Muscle of arm (tissue), 12 donors: ENCODE data around the gene GLIS2. TPM values are rescaled to one million over a fixed set of nuclear protein-coding genes. Genes with fewer than 3 reads are reported as not detected.

ENCODE experiments used
- DNase-seq: peaks from one replicate; pipeline ENCODE4 v3.0.0-alpha.2; 2013
- polyA plus RNA-seq, 12 donors: library from polyadenylated mRNA; unstranded; fragments of 120-200 nt; gene quantifications; one replicate each; pipeline ENCODE4 v1.2.1, GENCODE V29; 2013; ENCODE audit not compliant: insufficient read length in 12 of 12

The GLIS2 gene
- polyA plus RNA-seq, 12 donors, result 13.6 to 35.0 (median 19.8) TPM; not detected in 1

GRCh38 chr16:4318967-4319366 is 3.1 kb downstream of the GLIS2 start:
- DNase-seq, result no peak

- no peak for DNase-seq
Observed at GRCh38 chr16:4319454-4320421, 3.9 kb downstream of the GLIS2 start.

DNA sequence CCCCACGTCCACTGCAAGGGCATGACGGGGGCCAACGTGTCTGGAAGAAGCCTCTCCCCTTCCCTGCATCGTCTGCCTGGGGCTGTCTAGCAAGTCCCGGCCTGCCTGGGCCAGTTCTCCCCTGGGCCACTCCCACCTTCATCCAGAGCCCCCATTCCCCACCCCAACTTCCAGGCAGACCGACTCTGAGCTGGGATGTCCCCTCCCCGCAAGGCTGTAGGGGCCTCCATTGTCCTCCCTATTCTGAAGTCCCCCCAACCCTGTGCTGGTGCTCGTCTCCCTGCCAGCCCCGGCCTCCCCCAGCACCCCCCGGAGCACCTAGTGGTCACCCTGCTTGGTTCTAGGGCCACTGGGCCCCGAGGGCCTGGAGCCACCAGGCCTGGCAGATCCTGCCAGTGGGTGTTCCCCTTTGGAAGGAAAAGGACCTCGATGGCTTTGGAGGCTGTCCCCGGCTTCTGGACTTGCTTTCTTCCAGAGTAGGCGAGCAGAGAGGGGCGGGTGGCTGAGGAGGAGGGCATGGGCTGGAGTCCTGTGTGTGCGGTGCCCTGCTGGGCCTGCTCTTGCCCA is 4.8 kb downstream of the GLIS2 start:
- DNase-seq, result no peak

- no peak for DNase-seq
Observed at GRCh38 chr16:4321286-4322120, 5.6 kb downstream of the GLIS2 start.

- no peak for DNase-seq
Observed at GRCh38 chr16:4322121-4323052, 6.5 kb downstream of the GLIS2 start.

- no peak for DNase-seq
Observed at GRCh38 chr16:4323071-4323844, 7.4 kb downstream of the GLIS2 start.

DNA sequence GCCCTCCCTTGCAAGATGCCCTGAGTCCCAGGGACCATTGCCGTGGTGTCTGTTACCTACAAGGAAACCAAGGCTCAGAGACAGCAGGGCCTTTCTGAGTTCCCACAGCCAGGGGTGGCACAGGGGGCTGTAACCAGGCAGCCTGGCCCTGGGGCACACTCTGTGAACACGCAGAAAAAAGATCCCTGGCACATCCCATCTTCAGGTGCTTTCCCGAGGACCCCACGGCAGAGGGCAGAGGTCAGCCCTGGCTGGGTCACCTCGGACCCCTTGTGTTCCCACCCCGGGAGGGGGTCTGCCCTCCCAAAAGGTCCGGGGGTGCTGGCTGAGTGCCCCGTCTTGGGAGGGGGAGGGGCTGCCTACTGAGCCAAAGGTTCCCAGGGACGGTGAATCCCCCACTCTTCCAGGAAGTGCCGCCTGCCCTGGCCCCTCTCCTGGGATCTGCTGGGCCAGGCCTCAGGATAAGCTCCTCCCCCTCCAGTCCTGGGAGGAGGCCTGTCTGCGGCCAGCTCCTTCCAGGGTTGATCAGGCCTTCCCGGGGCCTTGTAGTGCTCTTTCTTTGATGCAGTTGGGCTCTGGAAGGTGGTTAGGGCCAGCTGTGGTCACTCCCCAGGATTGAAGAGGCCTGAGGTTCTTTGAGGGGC is 8.1 kb downstream of the GLIS2 start:
- DNase-seq, result no peak

GRCh38 chr16:4324492-4325252 is 8.8 kb downstream of the GLIS2 start:
- no peak for DNase-seq

GRCh38 chr16:4325253-4325758 is 9.4 kb downstream of the GLIS2 start:
- DNase-seq, result no peak

DNA sequence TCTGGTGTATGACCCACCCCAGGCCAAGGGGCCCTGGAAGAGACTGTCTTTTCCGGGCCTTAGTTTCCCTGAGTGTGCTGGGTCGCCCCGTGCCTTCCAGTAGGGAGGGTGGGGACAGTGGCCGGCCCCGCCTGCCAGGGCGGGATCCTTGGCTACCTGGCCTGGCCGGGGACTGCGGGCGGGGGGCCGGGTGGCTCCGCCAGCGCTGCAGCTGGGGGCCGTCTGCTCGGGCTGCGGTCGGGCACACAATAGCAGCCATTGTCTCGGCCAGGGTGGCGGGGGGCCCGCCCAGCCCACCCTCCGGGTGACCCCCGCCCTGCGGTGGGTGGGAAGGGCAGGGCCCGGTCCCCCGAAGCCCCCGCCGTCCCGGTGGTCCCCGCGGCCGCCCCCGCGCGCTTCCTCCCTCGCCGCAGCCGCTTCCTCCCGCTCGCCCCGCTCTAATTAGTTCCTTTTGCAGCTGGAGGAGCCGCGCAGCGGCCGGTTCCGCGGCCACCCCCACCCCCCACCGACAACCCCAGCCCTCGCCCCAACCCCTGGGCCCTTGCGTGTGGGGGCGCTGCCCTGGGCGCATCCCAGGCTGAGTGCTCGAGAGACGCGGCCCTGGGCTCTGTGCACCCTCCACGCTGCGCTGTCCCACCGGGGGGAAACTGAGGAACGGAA is 11.6 kb downstream of the GLIS2 start:
- DNase-seq, result no peak

DNA sequence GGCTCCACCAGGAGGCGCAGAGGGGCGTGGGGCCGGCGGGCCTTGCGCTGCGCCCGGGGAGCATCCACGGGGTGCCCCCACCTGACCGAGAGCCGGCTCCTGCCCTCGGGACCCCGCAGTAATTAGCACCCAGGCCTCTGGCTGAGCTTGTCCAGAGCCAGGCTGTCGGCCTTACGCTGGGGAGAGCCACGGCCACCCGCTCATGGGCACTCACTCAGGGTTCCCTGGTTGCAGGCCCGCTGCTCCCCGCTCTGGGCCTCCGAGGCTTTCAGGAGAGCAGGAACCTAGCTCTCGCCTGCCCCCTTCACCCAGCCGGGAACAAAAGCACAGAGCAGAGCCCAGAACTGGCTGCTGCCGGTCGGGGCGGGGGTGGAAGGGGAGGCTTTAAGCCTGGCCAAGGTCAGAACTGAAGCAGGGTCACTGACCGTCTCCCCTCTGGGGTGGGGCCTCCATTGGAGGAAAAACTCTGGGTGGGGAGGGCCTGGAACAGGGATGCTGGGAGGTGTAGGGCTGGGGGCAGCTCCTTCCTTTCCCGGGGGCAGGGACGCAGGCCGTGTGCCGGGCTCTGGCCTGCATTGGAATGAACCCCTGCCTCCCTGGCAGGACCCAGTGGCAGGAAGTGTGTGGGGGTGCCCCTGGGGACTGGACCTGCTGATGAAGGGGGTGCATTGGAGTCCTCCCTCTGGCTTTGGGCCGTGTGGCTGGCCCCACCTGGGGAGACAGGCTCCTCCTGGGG is 12.3 kb downstream of the GLIS2 start:
- peak; percentile 72 for DNase-seq

DNA sequence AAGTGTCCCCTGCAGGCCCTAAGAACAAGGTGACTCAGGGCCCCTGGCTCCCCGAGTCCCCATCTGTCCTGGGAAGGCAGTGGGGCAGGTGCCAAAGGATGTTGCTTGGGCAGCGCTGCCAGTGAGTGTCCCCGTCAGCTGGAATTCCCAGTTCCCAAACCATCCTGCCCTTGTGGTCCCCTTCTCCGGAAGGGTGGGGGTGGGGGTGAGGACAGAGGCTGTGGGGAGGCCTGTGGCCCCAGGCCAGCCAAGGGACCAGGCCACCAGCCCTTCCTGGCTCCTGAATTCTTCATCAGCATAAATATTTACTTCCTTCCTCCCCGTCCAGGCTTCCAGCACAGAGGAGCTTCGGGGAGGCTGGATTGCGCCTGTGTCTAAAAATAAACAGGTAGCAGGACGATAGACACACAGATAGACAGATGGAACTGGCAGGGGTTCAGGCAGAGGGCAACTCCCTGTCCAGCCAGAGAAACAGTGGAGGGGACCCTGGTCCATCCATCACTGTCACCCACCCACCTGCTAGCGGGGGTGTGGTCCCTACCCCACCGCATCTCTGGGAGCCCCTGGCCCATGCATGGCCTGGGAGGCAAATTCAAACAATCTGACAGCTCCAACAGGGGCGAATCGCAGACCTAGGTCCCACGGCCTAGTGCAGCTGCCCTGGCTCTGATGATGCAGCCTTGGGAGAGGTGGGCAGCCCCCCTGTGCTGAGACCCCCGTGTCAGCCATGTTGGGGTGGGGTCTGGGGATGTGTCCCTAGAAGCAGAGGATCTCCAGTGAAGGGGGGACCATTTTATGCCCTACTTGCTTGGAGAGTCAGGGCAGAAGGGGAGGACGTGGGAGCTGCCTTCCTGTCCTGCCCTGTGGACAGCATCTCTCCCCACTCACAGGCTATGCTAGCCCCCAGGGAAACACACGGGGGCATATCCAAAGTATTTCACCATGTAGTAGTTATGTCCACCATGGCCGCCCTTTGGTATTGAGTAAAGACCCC is 13.2 kb downstream of the GLIS2 start:
- DNase-seq, result no peak

DNA sequence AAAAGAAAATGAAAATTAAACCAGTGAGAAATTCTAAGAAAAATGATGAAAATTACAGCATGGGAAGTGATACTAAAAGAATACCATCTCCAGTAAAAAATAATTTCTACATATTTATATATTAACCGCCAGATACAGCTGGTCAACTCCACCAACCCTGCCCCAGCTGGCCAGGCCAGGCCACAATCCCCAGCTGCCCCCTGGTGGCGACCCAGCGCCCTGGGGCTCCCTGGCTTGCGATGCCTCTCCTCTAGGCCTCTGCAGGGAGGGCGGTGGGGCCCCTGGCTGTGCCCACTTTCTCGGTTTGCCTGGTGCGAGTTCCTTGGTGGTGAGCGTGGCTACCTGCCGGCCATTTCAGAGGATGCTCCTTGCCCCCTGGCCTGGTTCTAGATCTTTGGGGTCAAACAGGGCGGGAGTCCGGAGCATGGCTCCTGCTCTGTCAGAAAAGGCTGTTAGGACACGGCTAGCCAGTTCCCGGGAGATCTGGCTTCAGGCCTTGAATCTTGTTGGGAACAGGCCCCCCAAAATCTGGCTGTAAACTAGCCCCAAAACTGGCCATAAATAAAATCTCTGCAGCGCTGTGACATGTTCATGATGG is 14.5 kb downstream of the GLIS2 start:
- DNase-seq, result peak; percentile 73

DNA sequence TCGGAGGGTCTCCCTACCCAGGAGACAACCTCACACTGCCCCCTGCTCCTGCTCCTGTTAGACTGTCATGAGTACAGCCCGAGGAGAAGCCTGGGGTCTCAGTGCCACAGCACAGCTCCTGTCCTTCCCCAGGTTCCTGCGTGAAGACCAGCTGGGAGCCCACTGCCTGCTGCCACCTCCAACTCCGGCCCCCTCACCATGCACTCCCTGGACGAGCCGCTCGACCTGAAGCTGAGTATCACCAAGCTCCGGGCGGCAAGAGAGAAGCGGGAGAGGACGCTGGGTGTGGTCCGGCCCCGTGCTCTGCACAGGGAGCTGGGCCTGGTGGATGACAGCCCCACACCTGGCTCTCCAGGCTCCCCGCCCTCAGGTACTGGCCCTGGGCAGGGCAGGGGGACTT is 16.2 kb downstream of the GLIS2 start:
- no peak for DNase-seq

DNA sequence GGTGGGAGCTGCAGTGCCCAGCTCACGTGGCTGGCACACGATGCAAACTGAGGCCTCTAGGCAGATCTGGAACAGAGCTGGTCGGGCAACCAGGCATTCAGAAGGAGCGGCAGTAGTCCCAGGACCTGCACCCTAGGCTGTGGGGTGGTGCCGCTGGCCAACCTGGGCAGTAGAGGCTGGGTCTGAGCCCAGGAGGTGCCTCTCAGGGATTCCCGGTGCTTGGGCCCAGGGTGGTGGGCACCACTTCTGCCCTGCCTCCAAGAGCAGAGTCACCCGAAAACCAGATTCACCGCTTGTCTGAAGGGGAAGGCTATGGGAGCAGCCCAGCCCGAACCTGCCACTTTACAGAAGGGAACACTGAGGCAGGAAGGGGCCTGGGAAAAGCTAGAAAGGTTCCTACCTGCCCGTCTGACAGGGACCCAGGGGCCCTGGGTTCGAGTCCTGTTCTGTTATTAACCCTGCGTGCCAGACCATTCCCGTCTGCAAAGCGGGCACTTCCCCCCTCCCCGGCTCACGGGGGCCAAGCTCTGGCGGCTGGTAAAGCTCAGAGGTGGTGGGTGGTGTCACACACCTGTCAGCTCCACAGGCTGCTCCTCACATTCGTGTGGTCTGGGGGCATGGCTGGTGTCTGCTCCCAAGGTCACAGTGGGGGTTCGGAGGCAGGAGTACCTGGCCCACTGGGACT is 16.9 kb downstream of the GLIS2 start:
- DNase-seq, result no peak
